PFSK-1 (cell line): ENCODE data around the gene CCT4.

Experiments
- POLR2AphosphoS5 ChIP-seq: IDR thresholded peaks from 2 replicates; pipeline ENCODE4 v1.6.1; 2012; ENCODE audit warnings: low read depth, mild to moderate bottlenecking, control low read depth, low read length, moderate library complexity
- REST ChIP-seq, 2 experiments: IDR thresholded peaks; 2 replicates each; pipeline versions ENCODE4 v1.6.1 to v1.8.0; 2011 to 2012; ENCODE audit warnings: low read depth in 2 of 2, low read length in 2 of 2, control low read depth in 1 of 2, inconsistent platforms in 1 of 2, mild to moderate bottlenecking in 1 of 2, moderate library complexity in 1 of 2; ENCODE audit not compliant: insufficient read depth in 1 of 2
- TAF1 ChIP-seq: IDR thresholded peaks from 2 replicates; pipeline ENCODE4 v1.6.1; 2012; ENCODE audit warnings: low read length, control low read depth, borderline replicate concordance; ENCODE audit not compliant: insufficient read depth

GRCh38 chr2:61920548-61920947 is 32.1 kb upstream of the CCT4 start:
- TF ChIP-seq POLR2AphosphoS5 (no peak), REST (IDR thresholded peaks at IDR 0.05; ENCODE audit: insufficient read depth in 1 of 2, low read depth in 2 of 2, low read length in 2 of 2) (no peak), TAF1 (no peak)
